HUDEP-2 (cell line): ENCODE data around the gene VWA8.
"Not testable (repeated sequence)": the region's sequence is repeated elsewhere in the genome, so short reads cannot be mapped to it uniquely, and the experiment has no call there.

Experiments
- DNase-seq, 76 experiments: peaks; one replicate each; lab custom pipeline; 2025; ENCODE audit not compliant: unreplicated experiment in 76 of 76; lab: John Stamatoyannopoulos, UW

Gene VWA8

DNA sequence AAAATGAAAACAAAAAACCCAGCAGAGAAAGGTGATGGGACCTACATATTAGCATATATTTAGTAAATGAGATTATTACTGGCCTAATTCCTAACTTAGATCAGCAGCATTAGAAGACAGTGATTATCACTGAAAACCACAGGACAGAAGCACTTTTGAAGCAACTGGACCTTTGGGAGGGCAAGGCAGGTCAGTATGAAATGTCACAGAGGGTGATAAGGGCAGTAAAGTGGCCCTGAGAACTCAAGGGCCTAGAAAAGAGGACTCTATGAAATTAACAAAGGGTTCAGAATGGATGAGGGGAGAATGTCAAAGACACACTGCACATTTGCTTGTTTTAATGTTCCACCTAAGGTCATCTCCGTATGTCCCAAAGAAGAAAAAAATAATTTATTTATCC is 148.7 kb downstream of the VWA8 start:
- no peak for DNase-seq

DNA sequence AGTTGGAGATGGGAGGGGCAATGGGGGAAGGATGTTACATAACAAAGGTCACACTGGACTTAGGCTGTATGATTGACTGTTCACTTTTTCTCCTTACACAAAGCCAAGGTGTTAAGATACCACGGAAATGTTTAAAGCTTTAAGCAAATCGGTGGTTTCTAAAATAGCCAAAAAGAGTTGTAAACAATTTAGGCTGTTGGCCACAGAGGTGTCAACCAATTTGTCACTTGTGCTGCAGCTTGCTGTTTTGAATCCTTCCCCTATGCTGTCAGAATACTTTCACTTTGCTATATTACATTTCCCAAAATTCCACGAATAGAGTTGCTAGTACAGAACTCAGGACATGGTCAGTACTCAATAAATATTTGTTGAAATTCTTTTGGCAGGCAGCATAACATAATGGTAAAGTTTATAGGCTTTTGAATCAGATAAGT is 149.3 kb downstream of the VWA8 start:
- DNase-seq: no peak

DNA sequence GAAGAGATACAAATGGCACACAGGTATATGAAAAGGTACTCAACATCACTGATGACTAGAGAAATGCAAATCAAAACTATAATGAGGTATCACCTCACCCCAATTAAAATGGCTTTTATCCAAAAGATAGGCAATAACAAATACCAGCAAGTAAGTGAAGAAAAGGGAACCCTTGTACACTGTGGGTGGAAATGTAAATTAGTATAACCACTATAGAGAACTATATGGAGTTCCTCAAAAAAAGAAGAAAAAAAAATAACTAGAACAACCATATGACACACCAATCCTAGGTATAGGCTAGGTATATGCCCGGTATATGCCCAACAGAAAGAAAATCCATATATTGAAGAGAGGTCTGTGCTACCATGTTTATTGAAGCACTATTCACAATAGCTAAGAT is 150.9 kb downstream of the VWA8 start:
- no peak for DNase-seq

DNA sequence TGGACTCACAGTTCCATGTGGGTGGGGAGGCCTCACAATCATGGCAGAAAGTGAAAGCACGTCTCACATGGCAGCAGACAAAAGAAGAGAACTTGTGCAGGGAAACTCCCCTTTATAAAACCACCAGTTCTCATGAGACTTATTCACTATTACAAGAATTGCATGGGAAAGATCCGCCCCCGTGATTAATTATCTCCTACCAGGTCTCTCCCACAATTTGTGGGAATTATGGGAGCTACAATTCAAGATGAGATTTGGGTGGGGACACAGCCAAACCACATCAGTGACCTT is 157.5 kb downstream of the VWA8 start:
- not testable (repeated sequence) for DNase-seq

DNA sequence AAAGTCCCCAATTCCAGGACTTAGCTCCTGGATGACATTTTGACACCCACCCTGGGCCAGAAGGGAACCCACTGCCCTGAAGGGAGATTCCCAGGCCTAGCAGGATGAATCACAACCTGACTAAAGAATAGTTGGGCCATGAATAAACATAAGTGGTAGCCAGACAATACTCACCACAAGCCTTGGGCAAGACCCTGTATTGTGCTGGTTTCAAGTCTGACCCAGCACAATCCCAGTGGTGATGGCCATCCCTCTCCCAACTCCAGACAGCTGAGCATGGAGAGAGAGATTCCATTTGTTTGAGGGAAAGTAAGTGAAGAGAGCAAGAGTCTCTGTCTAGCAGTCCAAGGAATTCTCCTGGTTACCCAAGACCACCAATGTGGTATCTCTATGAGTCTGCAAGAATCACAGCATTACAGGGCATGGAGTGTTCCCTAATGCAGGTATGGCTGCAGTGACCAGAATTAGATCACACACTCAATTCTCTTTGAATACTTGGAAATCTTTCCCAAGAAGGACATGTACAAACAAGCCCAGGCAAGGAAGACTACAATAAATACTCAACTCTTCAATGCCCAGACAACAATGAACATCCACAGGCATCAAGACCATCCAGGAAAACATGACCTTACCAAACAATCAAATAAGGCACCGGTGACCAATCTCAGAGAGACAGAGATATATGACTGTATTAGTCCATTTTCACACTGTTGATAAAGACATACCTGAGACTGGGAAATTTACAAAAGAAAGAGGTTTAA is 158.0 kb downstream of the VWA8 start:
- no peak for DNase-seq

DNA sequence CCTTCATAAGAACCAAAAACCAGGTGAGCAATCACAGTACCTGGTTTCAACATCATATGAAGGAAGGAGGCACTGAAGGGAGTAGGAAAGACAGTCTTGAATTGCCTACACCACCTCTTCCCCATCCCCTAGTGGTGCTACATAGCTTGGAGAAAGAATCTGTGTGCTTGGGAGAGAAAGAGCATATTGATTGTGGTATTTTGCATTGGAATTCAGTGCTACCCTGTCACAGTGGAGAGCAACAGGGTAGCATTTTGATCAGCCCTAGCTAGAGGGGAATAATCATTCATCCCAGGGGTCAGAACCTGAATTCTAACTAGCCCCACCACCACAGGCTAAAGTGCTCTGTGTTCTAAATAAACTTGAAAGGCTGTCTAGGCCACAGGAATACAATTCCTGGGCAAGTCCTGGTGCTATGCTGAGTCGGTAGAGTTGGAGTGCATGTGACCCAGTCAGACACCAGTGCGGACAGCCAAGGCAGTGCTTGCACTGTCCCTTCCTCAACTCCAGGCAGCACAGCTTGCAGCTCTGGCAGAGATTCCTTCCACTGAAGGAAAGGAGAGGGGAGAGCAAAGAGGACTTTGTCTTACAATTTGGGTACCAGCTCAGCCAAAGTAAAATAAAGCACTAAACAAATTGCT is 158.7 kb downstream of the VWA8 start:
- no peak for DNase-seq

DNA sequence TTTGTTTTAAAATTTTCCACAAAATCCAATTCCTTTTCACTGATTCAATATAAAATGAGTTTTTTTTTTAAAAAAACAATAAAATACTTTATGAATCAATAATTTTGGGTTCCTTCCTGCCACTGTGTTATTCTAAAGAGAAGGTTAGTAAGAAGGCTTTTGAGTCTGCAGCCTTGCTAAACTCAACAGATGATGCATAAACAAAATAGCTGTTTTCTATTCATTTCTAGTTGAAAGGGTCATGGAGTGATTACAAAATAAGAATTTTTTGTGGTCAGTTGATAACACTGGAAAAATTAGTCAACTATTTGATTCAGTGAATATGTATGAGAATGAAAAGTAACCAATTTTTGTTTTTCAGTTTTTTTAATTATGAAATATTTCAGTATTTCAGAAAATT is 169.9 kb downstream of the VWA8 start:
- DNase-seq: no peak

DNA sequence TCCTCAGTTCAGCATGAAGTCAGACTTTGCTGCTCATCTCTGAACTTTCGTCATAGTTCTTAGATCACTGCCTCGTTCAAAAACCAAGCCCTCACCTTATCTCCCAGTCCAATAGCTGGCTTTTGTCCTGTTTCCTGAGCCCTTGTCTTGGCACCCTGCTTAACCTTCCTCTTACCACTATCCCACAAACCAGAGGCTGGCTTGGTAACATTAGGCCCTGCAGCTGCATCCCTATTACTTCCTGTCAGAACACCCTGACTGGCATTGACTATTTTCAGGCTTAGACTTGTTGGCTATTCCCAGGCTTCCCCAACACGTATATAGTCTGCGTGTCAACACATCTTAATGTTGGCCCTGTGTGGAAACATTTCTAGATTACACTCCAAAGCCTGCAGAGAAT is 172.4 kb downstream of the VWA8 start:
- no peak for DNase-seq

DNA sequence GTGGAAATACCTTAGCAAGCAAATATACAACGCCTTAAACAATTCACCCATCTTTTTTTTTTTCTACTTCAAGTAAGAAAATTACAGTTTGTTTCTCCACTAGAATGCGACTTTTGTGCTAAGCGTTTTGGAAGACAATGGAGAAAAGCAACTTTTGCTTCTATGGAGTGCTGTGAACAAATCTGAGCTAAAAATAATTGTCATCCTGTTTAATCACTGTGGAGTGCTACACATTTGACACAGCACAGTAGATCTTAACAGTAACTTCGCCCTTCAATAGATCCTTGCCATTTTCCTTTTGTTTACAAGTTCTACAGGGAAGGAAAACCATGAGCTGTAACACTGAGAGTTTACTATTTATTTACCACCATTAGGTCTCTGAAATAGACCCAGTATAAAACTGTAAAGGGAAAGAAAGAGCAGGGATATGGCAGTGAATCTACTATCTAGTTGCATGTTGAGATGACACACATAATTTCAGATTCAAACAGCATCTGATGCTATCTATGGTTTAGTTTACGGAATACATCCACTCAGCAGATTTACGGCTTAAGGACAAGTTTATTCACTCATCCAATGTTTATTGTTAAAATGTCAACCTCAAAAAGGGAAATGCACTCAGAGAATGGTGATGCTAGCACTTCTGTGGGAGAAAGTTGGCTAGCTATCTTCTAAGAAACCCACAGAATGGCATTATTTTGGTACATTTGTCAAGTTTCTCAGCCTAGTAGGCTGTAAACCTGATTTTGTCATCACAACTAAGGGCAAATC is 175.3 kb downstream of the VWA8 start:
- no peak for DNase-seq

DNA sequence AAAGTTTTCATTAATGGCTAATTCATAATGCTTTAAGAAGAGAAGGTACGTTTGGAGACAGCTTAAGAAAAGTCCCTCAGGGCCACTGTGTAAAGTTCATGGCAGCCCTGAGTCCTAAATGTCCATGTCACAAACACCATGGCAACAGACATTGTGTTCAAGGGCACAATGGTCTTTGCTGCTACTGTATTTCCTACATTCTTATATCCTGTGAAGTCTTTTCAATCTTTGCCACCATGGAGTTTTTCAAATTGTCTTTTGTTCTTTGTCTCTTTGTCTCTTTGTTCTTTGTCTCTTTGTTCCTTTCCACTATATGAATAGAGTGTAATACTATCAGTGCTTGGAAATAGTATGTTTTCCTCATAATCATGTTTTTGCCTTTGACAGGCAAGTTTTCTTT is 178.8 kb downstream of the VWA8 start:
- no peak for DNase-seq

DNA sequence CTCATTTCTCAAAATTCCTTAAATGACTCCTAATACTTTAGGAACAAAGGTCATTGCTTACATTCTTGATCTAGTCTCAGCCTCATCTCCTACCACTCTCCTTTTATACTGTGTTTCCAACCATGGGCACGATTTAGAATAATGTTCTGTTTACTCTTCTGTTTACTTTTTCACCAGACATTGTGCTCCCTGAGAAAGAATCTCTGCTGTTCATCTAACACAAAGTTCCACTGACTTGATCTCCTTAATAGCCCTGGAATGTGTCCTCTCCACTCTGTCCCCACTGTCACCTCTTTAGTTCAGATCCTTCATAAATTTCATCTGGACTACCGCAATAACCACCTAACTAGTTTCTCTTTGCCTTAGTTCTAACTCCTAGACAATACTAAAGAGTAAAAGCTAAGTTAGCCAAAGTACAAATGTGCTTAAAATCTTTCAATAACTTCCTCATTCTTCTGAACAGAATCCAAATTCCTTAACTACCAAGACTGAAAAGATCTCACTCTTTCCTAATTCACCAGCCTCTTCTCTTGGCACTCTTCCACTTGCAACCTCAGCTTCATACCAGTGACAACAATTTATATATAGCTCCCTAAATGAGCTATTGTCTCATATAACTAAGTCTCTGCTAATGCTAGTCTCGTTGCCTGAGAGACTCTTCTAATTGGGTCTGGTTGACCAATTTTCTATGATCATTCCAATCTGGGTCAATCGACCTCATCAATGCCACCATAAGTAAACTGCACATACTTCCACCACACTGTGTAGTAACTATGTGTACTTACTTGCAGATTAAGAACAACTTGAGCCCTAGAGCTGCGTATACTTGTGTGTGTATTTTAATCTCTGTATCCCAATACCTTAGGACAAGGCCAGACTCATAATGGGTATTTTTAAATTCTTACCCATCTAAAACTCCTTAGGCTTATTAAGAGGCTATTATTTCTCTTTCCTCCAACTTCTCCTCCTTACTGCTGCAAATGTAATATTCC is 179.9 kb downstream of the VWA8 start:
- DNase-seq: no peak

DNA sequence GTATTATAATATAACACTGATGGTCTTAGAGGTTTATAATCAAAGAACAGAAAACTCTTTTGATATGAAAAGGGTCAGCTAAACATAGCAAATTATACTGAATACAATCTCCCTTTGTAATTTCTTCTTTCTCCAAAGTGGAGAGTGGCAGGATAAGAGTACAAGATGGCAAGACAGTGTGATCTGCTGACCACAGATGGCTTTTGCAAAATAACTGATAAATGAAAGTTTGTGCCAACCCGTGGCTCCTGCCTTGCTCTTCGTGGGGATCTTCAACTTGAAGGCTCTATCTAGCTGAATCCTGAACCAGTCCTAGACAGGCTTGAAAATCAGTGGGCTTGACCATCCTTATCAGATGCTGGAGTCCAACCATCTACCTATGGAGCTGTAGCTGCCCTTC is 185.7 kb downstream of the VWA8 start:
- peak in 42 of 76 experiments; percentile 1 to 61 (median 23) for DNase-seq

DNA sequence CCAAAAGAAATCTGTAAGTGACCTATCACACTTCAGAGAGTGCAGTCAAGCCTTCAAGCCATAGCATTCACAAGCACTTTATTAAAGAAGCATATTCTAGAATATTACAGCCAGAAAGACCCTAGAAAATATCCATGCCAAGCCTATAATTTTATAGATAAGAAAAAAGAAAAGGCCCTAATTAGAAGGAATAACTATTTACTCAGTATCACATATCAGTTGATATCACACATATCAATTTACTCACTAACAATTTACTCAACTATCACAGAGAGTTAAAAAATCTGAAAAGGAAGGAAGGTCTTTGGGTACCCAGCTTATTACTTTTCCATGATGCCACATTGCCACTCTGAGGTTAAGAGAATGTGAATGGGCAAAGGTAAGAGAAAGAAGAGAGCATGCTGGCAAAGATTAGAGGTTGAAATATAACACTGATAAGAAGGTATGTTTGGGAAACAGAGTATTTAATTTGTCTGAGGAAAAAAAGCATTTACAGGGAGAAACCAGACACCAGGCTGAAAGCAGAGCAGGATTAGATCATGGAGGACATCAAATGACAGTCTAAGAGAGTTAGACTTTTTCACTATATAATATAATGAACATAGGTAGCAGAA is 186.2 kb downstream of the VWA8 start:
- DNase-seq: no peak

DNA sequence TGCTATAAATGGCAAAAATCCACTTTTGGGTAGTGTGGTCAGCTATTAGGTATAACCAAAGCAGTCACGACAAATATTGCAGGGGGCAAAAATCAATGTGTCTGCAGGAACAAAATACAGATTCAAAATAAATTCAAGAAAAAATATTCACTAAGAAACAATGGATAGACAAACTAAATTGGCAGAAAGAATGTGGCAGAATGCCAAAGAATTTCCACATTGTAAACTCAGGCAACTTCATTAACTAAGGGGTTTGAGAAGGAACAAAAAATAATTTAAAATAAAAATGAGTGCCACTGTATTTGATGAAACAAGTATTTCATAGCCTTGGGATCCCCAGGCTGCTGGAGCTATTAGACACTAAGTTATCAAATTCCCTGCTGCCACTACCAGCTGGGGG is 193.1 kb downstream of the VWA8 start:
- no peak for DNase-seq

DNA sequence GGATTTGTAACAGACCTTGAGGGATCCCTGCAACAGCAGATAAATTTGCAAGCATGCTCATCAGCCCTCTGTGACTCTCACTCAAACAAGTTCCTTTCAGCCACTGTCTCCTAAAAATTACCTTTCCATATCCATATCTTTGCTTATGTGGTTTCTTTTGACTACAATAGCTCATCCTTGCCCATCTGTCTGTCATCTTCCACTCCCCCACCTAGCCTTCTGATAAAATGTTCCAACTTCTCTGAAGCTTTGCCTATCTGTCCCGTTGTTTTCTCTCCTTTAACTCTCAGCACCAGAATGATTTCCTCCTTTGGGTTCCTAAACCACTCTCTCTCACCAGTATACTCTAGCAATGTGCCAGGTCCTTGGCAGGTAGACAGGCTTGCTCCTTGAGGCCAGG is 194.5 kb downstream of the VWA8 start:
- DNase-seq: peak in 1 of 76 experiments; percentile 5

DNA sequence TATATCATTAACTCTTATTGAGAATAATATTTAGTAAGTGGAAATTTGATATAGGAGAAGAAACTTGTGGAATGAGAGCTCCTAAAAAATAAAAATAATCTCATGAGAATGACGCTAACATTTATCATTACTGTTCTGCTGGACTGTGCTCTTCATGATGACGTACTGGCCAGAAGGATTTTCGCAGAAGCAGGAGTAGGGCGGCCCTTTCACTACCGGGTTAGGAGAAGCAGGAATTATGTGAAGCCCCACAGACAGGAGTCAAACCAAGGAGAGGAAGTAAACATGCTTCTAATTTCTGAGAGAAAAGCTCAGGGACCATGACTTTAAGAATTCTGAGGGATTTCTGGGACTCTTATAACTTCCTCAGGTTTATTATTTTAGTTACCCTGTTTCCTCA is 195.1 kb downstream of the VWA8 start:
- DNase-seq: no peak

DNA sequence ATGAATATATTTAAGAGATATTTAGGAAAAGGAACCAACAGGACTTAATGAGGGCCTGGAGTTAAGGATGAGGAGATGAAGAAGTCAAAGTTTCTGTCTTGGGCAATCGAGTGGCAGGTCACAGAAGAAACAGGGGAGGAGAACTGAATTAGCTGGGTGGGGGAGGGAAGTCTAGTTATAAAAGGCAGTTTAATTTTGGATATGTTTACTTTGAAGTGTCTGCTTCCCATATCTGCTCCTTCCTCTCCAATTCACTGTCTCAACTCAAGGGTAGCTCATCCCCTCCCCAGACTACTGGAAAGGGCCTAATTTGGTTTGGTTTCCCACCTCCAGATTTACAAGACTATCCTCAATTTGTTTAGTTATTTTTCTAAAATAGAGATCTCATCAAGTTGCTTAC is 195.9 kb downstream of the VWA8 start:
- no peak for DNase-seq

DNA sequence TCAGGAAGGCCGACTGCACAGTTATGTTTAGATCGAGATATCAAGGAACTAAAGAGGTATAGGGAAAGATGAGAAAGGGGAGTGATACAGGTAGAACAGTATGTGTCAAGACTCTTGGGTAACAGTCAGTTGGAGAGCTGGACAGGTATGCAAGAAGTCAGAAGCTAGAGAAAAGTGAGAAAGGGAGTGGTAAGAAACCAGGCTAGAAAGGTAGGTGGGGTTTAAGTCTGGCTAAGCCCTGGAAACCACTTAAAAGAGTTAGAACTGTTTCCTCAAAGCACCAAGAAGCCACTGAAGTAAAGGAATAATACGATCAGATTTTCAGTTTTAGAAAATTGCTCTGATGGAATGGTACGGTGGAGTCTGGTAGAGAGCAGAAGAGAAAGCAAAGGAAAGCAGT is 196.4 kb downstream of the VWA8 start:
- DNase-seq: no peak

DNA sequence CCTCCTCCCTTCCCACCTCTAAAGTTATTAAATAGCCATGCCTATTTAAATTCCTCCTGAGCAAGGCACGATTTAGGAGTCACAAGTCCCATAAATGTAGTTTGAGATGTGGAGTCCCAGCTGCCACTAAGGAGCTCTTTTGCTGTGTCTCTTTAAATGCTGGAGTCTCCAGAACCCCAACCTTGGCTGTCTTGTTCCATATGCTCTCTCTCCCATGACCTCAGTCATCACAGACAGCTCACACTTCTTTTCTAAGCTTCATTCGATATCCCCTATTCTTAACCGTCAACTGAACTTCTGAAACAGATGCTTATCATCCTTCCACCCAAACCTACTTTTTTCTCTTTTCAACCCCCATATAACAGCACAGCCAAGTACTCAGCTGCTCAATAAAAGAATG is 197.1 kb downstream of the VWA8 start:
- DNase-seq: peak in 21 of 76 experiments; percentile 1 to 68 (median 26)

DNA sequence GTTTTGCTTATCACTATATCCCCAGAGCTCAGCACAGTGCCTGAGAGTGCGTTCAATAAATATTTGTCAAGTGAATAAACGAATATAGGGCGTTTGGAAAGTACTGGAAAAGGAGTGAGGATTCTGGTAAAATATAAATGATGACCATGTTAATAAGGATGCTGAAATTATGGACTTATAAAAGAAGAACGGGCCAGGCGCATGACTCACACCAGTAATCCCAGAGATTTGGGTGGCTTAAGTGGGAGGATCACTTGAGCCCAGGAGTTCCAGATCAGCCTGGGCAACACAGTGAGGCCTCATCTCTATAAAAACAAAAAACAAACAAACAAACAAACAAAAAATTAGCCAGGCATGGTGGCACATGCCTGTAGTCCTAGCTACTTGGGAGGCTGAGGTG is 198.1 kb downstream of the VWA8 start:
- no peak for DNase-seq
